Loucy (cell line): ENCODE data around the gene MMP28.

Experiments
- H2AFZ ChIP-seq: fragments of 200-600 bp; sonication (generic); 2 replicates; pipeline ENCODE4 v1.6.0; 2016; ENCODE audit warnings: antibody characterized with exemption, mild to moderate bottlenecking, low read length, moderate library complexity
- H3F3A ChIP-seq: fragments of 200-600 bp; 2 replicates; pipeline ENCODE4 v1.6.0; 2016; ENCODE audit warnings: antibody characterized with exemption, low read depth, mild to moderate bottlenecking
- H3K27me3 ChIP-seq: fragments of 200-600 bp; sonication (generic); 2 replicates; pipeline ENCODE4 v1.6.1; 2014; ENCODE audit warnings: low read length, mild to moderate bottlenecking; ENCODE audit not compliant: insufficient read depth, poor library complexity, severe bottlenecking
- H3K36me3 ChIP-seq: fragments of 200-600 bp; sonication (generic); 2 replicates; pipeline ENCODE4 v1.6.1; 2016; ENCODE audit warnings: low read length; ENCODE audit not compliant: insufficient read depth
- H3K4me1 ChIP-seq: fragments of 200-600 bp; sonication (generic); 2 replicates; pipeline ENCODE4 v1.5.1; 2014; ENCODE audit warnings: low read length, mild to moderate bottlenecking; ENCODE audit not compliant: insufficient read depth, poor library complexity, severe bottlenecking
- H3K4me2 ChIP-seq: fragments of 200-600 bp; sonication (generic); 2 replicates; pipeline ENCODE4 v1.6.0; 2014; ENCODE audit warnings: antibody characterized with exemption, low read length, low read depth, mild to moderate bottlenecking; ENCODE audit not compliant: poor library complexity, severe bottlenecking
- H3K4me3 ChIP-seq: fragments of 200-600 bp; sonication (generic); 2 replicates; pipeline ENCODE4 v1.5.1; 2014; ENCODE audit warnings: low read length, mild to moderate bottlenecking, mixed read lengths; ENCODE audit not compliant: poor library complexity, severe bottlenecking
- H3K79me2 ChIP-seq: fragments of 200-600 bp; sonication (generic); 2 replicates; pipeline ENCODE4 v1.6.1; 2014; ENCODE audit warnings: low read length; ENCODE audit not compliant: insufficient read depth
- H3K9ac ChIP-seq: fragments of 200-600 bp; sonication (generic); 2 replicates; pipeline ENCODE4 v1.6.0; 2014; ENCODE audit warnings: mild to moderate bottlenecking, low read depth, low read length, moderate library complexity; ENCODE audit not compliant: poor library complexity, severe bottlenecking
- H3K9me2 ChIP-seq: fragments of 200-600 bp; sonication (generic); replicated peaks from 2 replicates; pipeline ENCODE4 v1.6.1; 2016; ENCODE audit warnings: low read depth, low read length, mixed read lengths
- H3K9me3 ChIP-seq: fragments of 200-600 bp; sonication (generic); 2 replicates; pipeline ENCODE4 v1.6.1; 2014; ENCODE audit warnings: mild to moderate bottlenecking, antibody characterized with exemption, low read length, low read depth; ENCODE audit not compliant: insufficient read depth
- H4K20me1 ChIP-seq: fragments of 200-600 bp; sonication (generic); 2 replicates; pipeline ENCODE4 v1.6.0; 2014; ENCODE audit warnings: antibody characterized with exemption, low read length, mild to moderate bottlenecking; ENCODE audit not compliant: insufficient read depth, poor library complexity, severe bottlenecking
- EZH2phosphoT487 ChIP-seq: fragments of 200-600 bp; IDR thresholded peaks from 2 replicates; pipeline ENCODE4 v1.6.1; 2018; ENCODE audit warnings: antibody characterized with exemption, mild to moderate bottlenecking, moderate library complexity, borderline replicate concordance
- TF ChIP-seq, protein P1 (sequence below): fragments of 200-600 bp; sonication (generic); conservative IDR thresholded peaks from 2 replicates; pipeline ENCODE4 v1.5.1; 2014; ENCODE audit warnings: mild to moderate bottlenecking, antibody characterized with exemption, low read length

MMP28 gene

GRCh38 chr17:35801583-35802224 lies 6.3 kb upstream of the MMP28 start:
- Histone ChIP-seq H3K9me3 (no peaks in the 10 kb centered on the region), H3K9me2 (no peaks in the 10 kb centered on the region), H3F3A (peaks cover 4% of the 10 kb centered on the region; the same call in 1 of the 2 replicates), H3K4me1 (peaks cover 34% of the 10 kb centered on the region), H3K79me2 (no peaks in the 10 kb centered on the region), H3K4me2 (peak overlapping the region; percentile 64), H3K9ac (peak overlapping the region; percentile 43), H3K27me3 (no peaks in the 10 kb centered on the region), H2AFZ (no peak overlapping the region), H3K36me3 (no peaks in the 10 kb centered on the region), H3K4me3 (peak overlapping the region; percentile 52), H4K20me1 (no peaks in the 10 kb centered on the region)
- TF ChIP-seq EZH2phosphoT487, result no peak
- TF ChIP-seq, protein P1, sequence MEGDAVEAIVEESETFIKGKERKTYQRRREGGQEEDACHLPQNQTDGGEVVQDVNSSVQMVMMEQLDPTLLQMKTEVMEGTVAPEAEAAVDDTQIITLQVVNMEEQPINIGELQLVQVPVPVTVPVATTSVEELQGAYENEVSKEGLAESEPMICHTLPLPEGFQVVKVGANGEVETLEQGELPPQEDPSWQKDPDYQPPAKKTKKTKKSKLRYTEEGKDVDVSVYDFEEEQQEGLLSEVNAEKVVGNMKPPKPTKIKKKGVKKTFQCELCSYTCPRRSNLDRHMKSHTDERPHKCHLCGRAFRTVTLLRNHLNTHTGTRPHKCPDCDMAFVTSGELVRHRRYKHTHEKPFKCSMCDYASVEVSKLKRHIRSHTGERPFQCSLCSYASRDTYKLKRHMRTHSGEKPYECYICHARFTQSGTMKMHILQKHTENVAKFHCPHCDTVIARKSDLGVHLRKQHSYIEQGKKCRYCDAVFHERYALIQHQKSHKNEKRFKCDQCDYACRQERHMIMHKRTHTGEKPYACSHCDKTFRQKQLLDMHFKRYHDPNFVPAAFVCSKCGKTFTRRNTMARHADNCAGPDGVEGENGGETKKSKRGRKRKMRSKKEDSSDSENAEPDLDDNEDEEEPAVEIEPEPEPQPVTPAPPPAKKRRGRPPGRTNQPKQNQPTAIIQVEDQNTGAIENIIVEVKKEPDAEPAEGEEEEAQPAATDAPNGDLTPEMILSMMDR, result no peak

DNA sequence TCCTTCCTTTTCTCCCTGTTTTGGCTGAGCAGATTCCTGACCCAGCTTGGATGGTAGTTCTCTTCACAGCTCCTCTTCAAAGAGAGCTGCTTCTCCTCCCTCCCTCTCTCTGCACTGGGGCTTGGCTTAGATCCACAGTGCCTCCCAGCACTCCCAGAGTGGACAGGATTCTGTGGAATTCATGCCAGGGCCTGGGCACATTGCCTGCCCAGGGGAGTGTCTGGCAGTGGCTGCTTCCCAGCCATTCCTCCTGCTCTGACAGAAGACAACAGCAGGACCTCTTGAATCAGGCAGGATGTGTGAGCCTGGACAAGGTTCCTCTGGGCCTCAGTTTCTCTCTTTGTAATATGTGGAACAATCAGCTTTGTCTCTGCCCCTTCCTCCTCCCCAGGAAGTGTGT lies 4.5 kb upstream of the MMP28 start:
- TF ChIP-seq, protein P1, result no peak
- no peak for TF ChIP-seq EZH2phosphoT487
- Histone ChIP-seq H3F3A (peaks cover 4% of the 10 kb centered on the region; the same call in 1 of the 2 replicates), H3K9ac (peak overlapping the region; percentile 30), H3K9me2 (no peaks in the 10 kb centered on the region), H3K36me3 (no peaks in the 10 kb centered on the region), H4K20me1 (no peaks in the 10 kb centered on the region), H3K4me1 (peaks cover 31% of the 10 kb centered on the region), H2AFZ (no peak overlapping the region), H3K27me3 (no peaks in the 10 kb centered on the region), H3K9me3 (no peaks in the 10 kb centered on the region), H3K4me3 (no peak overlapping the region), H3K79me2 (no peaks in the 10 kb centered on the region), H3K4me2 (no peak overlapping the region)

GRCh38 chr17:35797918-35798317 lies 2.5 kb upstream of the MMP28 start:
- H3K9ac ChIP-seq, result no peak overlapping the region
- TF ChIP-seq, protein P1, result no peak
- no peak for TF ChIP-seq EZH2phosphoT487
- no peak overlapping the region for H2AFZ ChIP-seq
- H3K4me1 ChIP-seq, result peaks cover 30% of the 10 kb centered on the region
- no peaks in the 10 kb centered on the region for H3K9me3 ChIP-seq
- no peaks in the 10 kb centered on the region for H3K36me3 ChIP-seq
- H3K4me2 ChIP-seq, result no peak overlapping the region
- H3F3A ChIP-seq, result peaks cover 4% of the 10 kb centered on the region; the same call in 1 of the 2 replicates
- H3K4me3 ChIP-seq, result no peak overlapping the region
- no peaks in the 10 kb centered on the region for H3K9me2 ChIP-seq
- no peaks in the 10 kb centered on the region for H3K27me3 ChIP-seq
- H4K20me1 ChIP-seq, result no peaks in the 10 kb centered on the region
- H3K79me2 ChIP-seq, result no peaks in the 10 kb centered on the region
